IMR-90 (cell line): ENCODE data around the gene PLD2. TPM values are rescaled to one million over a fixed set of nuclear protein-coding genes. Genes with fewer than 3 reads are reported as not detected.

Source experiments
- ATAC-seq: fragments of 200-7000 bp; cut with Tn5 transposase; 2 replicates; pipeline ENCODE4 v1.9.1; 2020; ENCODE audit warnings: low read depth, mild to moderate bottlenecking, moderate library complexity
- BruUV-seq: library from RNA; stranded (reverse); fragments of 400-500 nt; replicated peaks from 2 replicates; lab custom pipeline; 2021; lab: Mats Ljungman, UMichigan
- CTCF ChIA-PET: fragments of 300-600 bp; formaldehyde crosslinking; extraction: SDS; loops from one replicate; lab custom pipeline; 2021; ENCODE audit warnings: antibody characterized with exemption; lab: Yijun Ruan, JAX
- POLR2A ChIA-PET: fragments of 300-600 bp; sonication (Branson Sonifier 250); formaldehyde crosslinking; loops from one replicate; lab custom pipeline; 2022; ENCODE audit warnings: antibody characterized with exemption; ENCODE audit not compliant: unreplicated experiment; lab: Charles Lee
- DNase-seq: peaks from one replicate; pipeline ENCODE4 v3.0.0; 2013
- H2AFZ ChIP-seq: replicated peaks from 2 replicates; pipeline ENCODE3; 2013; ENCODE audit warnings: low read length, mild to moderate bottlenecking; ENCODE audit not compliant: poor library complexity
- H2AK5ac ChIP-seq: 2 replicates; pipeline ENCODE4 v1.6.1; 2013; ENCODE audit warnings: low read depth, low read length, inconsistent platforms
- H2AK9ac ChIP-seq: replicated peaks from 2 replicates; pipeline ENCODE3; 2013; ENCODE audit warnings: mild to moderate bottlenecking, low read depth, low read length, moderate library complexity; ENCODE audit not compliant: poor library complexity
- H2BK120ac ChIP-seq: 2 replicates; pipeline ENCODE4 v1.6.1; 2013; ENCODE audit warnings: low read depth, low read length, inconsistent platforms
- H2BK15ac ChIP-seq: 3 replicates; pipeline ENCODE4 v1.6.1; 2013; ENCODE audit warnings: low read depth, low read length, inconsistent platforms
- H2BK20ac ChIP-seq: 2 replicates; pipeline ENCODE4 v1.6.1; 2013; ENCODE audit warnings: low read depth, mild to moderate bottlenecking, inconsistent platforms, low read length, moderate library complexity
- H2BK5ac ChIP-seq: 2 replicates; pipeline ENCODE4 v1.6.1; 2013; ENCODE audit warnings: mild to moderate bottlenecking, low read depth, low read length, inconsistent platforms; ENCODE audit not compliant: poor library complexity, severe bottlenecking
- H3K14ac ChIP-seq: replicated peaks from 2 replicates; pipeline ENCODE4 v1.6.1; 2013; ENCODE audit warnings: low read depth, low read length, inconsistent platforms
- H3K18ac ChIP-seq: 2 replicates; pipeline ENCODE4 v1.6.1; 2013; ENCODE audit warnings: low read depth, low read length, control low read depth
- H3K23ac ChIP-seq: 2 replicates; pipeline ENCODE4 v1.6.1; 2013; ENCODE audit warnings: low read depth, low read length, inconsistent platforms
- H3K27ac ChIP-seq: 2 replicates; pipeline ENCODE4 v1.5.1; 2013; ENCODE audit warnings: mild to moderate bottlenecking, control low read depth, low read length; ENCODE audit not compliant: insufficient read depth
- H3K27me3 ChIP-seq: 2 replicates; pipeline ENCODE4 v1.6.1; 2013; ENCODE audit warnings: low read length; ENCODE audit not compliant: control insufficient read depth, insufficient read depth
- H3K36me3 ChIP-seq: 2 replicates; pipeline ENCODE4 v1.6.1; 2013; ENCODE audit warnings: low read length, mixed read lengths; ENCODE audit not compliant: control insufficient read depth, insufficient read depth
- H3K4ac ChIP-seq: 2 replicates; pipeline ENCODE4 v1.6.1; 2013; ENCODE audit warnings: low read depth, low read length, inconsistent platforms
- H3K4me1 ChIP-seq: 2 replicates; pipeline ENCODE4 v1.6.1; 2013; ENCODE audit warnings: low read length, mixed read lengths; ENCODE audit not compliant: control insufficient read depth, insufficient read depth
- H3K4me2 ChIP-seq: 2 replicates; pipeline ENCODE4 v1.6.1; 2013; ENCODE audit warnings: low read depth, mild to moderate bottlenecking, control low read depth, low read length, moderate library complexity
- H3K4me3 ChIP-seq: 2 replicates; pipeline ENCODE4 v1.5.1; 2013; ENCODE audit warnings: low read depth, mild to moderate bottlenecking, control low read depth, low read length, moderate library complexity; ENCODE audit not compliant: insufficient read depth
- H3K56ac ChIP-seq: 2 replicates; pipeline ENCODE4 v1.6.1; 2013; ENCODE audit warnings: low read length, inconsistent platforms; ENCODE audit not compliant: insufficient read depth; ENCODE audit errors: extremely low read depth
- H3K79me1 ChIP-seq, 2 experiments: 2 replicates each; pipeline ENCODE4 v1.6.1; 2013; ENCODE audit warnings: low read length in 2 of 2, inconsistent platforms in 1 of 2, low read depth in 1 of 2
- H3K9ac ChIP-seq: 2 replicates; pipeline ENCODE4 v1.6.1; 2013; ENCODE audit warnings: low read depth, low read length, control low read depth
- H3K9me1 ChIP-seq: 2 replicates; pipeline ENCODE4 v1.6.1; 2013; ENCODE audit warnings: low read length, inconsistent platforms; ENCODE audit not compliant: insufficient read depth
- H3K9me3 ChIP-seq: 2 replicates; pipeline ENCODE4 v1.6.1; 2013; ENCODE audit warnings: low read length; ENCODE audit not compliant: control insufficient read depth, insufficient read depth
- H4K20me1 ChIP-seq: 2 replicates; pipeline ENCODE4 v1.6.1; 2013; ENCODE audit warnings: low read length, inconsistent platforms; ENCODE audit not compliant: insufficient read depth
- H4K5ac ChIP-seq: 2 replicates; pipeline ENCODE4 v1.6.1; 2013; ENCODE audit warnings: mild to moderate bottlenecking, low read depth, low read length, control low read depth
- H4K8ac ChIP-seq, 2 experiments: 2 replicates each; pipeline ENCODE4 v1.6.1; 2013; ENCODE audit warnings: low read depth in 2 of 2, low read length in 2 of 2, control low read depth in 1 of 2, inconsistent platforms in 1 of 2
- H4K91ac ChIP-seq: 2 replicates; pipeline ENCODE4 v1.6.1; 2013; ENCODE audit warnings: low read depth, low read length, inconsistent platforms; ENCODE audit not compliant: insufficient read depth
- BHLHE40 ChIP-seq: fragments of 150-350 bp; IDR thresholded peaks from 2 replicates; pipeline ENCODE4 v1.6.1; 2016; ENCODE audit warnings: mild to moderate bottlenecking, low read depth, low read length
- CEBPB ChIP-seq: IDR thresholded peaks from 2 replicates; pipeline ENCODE4 v1.6.1; 2012; ENCODE audit warnings: low read depth, low read length, improper control_type of control experiment
- CHD1 ChIP-seq: IDR thresholded peaks from 2 replicates; pipeline ENCODE4 v1.6.1; 2012; ENCODE audit warnings: low read depth, low read length, improper control_type of control experiment
- FOS ChIP-seq: fragments of 150-350 bp; IDR thresholded peaks from 2 replicates; pipeline ENCODE4 v1.6.1; 2016; ENCODE audit warnings: low read depth, low read length
- MAFK ChIP-seq: IDR thresholded peaks from 2 replicates; pipeline ENCODE4 v1.6.1; 2012; ENCODE audit warnings: low read depth, low read length, improper control_type of control experiment
- MAZ ChIP-seq: IDR thresholded peaks from 2 replicates; pipeline ENCODE4 v1.6.1; 2012; ENCODE audit warnings: low read depth, mild to moderate bottlenecking, low read length, improper control_type of control experiment, moderate library complexity, borderline replicate concordance
- MXI1 ChIP-seq: IDR thresholded peaks from 2 replicates; pipeline ENCODE4 v1.6.1; 2012; ENCODE audit warnings: low read depth, mild to moderate bottlenecking, low read length, moderate library complexity, borderline replicate concordance
- NFE2L2 ChIP-seq: fragments of 150-350 bp; IDR thresholded peaks from 2 replicates; pipeline ENCODE4 v1.6.1; 2016; ENCODE audit warnings: low read depth, mild to moderate bottlenecking, low read length
- POLR2A ChIP-seq: IDR thresholded peaks from 2 replicates; pipeline ENCODE4 v1.6.1; 2012; ENCODE audit warnings: mild to moderate bottlenecking, low read depth, low read length
- RAD21 ChIP-seq: IDR thresholded peaks from 2 replicates; pipeline ENCODE4 v1.6.1; 2012; ENCODE audit warnings: low read length, improper control_type of control experiment
- RCOR1 ChIP-seq: IDR thresholded peaks from 2 replicates; pipeline ENCODE4 v1.6.1; 2012; ENCODE audit warnings: mild to moderate bottlenecking, low read length, improper control_type of control experiment; ENCODE audit not compliant: insufficient replicate concordance
- RFX5 ChIP-seq: IDR thresholded peaks from 2 replicates; pipeline ENCODE4 v1.8.0; 2012; ENCODE audit warnings: low read depth, mild to moderate bottlenecking, low read length, moderate library complexity
- SMC3 ChIP-seq: fragments of 150-350 bp; IDR thresholded peaks from 2 replicates; pipeline ENCODE4 v1.6.1; 2016; ENCODE audit warnings: low read depth, mild to moderate bottlenecking, antibody characterized with exemption, low read length, moderate library complexity
- WGBS, 2 experiments: methylation state at CpG; one replicate each; pipeline versions ENCODE4 v1.1.5 to v1.1.7; 2013; ENCODE audit warnings: missing lambda C conversion rate in 2 of 2; ENCODE audit not compliant: insufficient read length in 1 of 2; ENCODE audit errors: extremely low coverage in 2 of 2; 5-methylcytosine and 5-hydroxymethylcytosine counted together
- dilution Hi-C: fragments of 300-500 bp; cut with HindIII; formaldehyde crosslinking; loops from one replicate; pipeline ENCODE4 v1.14.3; 2018; ENCODE audit warnings: low sequenced_read_pairs; ENCODE audit not compliant: unreplicated experiment
- in situ Hi-C: fragments of 300-500 bp; cut with MboI; formaldehyde crosslinking; loops from 3 replicates; pipeline ENCODE4 v1.14.3; 2019; ENCODE audit warnings: low sequenced_read_pairs, inconsistent platforms, mixed read lengths
- intact Hi-C: fragments of 100-400 bp; cut with micrococcal nuclease; formaldehyde crosslinking; loops from 2 replicates; pipeline ENCODE4 v1.10.0; 2022
- polyA plus RNA-seq, 3 experiments: library from polyadenylated mRNA; depleted of rRNA; stranded (reverse); fragments of >200 nt; gene quantifications; 2 replicates each; pipeline ENCODE4 v1.2.3, GENCODE V29; 2012; ENCODE audit warnings: low replicate concordance in 1 of 3
- total RNA-seq: library from RNA; depleted of rRNA; stranded (reverse); fragments of >200 nt; gene quantifications from 2 replicates; pipeline ENCODE4 v1.2.3, GENCODE V29; 2012
- TF ChIP-seq, protein P1 (sequence below): fragments of 150-350 bp; IDR thresholded peaks from 2 replicates; pipeline ENCODE4 v1.6.1; 2017; ENCODE audit warnings: mild to moderate bottlenecking, antibody characterized with exemption, low read length, low read depth
- TF ChIP-seq, protein P2 (sequence below): conservative IDR thresholded peaks from 2 replicates; pipeline ENCODE4 v1.5.1; 2012; ENCODE audit warnings: mild to moderate bottlenecking, low read depth, low read length, improper control_type of control experiment
- TF ChIP-seq, protein P3 (sequence below): fragments of 150-350 bp; IDR thresholded peaks from 2 replicates; pipeline ENCODE4 v1.6.1; 2016; ENCODE audit warnings: low read depth, mild to moderate bottlenecking, low read length, moderate library complexity, borderline replicate concordance

The PLD2 gene
- total and polyA plus RNA-seq, 2 of the 4 experiments (the other 2 are of a cell fraction), result 12.5 to 28.0 TPM

DNA sequence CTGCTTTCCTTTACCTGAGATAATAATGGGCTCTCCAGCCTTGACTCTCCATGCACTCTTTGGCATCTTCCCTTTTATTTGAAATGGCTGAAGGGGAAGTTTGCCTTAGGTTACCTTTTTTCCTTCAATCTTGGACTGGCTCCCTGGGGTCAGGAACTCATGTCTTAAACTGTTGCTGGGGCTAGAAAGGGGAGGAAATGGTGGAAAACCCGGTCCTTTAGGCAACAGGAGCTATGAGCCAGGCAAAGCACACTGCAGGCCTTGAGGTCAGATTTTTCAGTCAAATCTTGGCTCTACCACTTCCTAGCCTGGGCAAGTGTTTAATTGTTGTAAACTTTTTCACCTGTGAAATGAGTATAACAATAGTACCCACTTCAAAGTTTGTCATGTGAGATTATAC is 56.4 kb downstream of the PLD2 start:
- Histone ChIP-seq H3K9me1 (peaks cover 3% of the 10 kb centered on the region; the same call in 1 of the 2 replicates), H3K27ac (no peak overlapping the region), H2BK5ac (no peak overlapping the region), H4K91ac (no peak overlapping the region), H3K4me3 (no peak overlapping the region), H4K20me1 (peaks cover 29% of the 10 kb centered on the region), H3K14ac (no peak overlapping the region), H3K4me1 (peaks cover 3% of the 10 kb centered on the region; the same call in 1 of the 2 replicates), H2AK9ac (no peak overlapping the region), H2BK15ac (no peak overlapping the region), H2BK120ac (no peak overlapping the region), H3K18ac (no peak overlapping the region), H3K36me3 (peaks cover 3% of the 10 kb centered on the region; the same call in 1 of the 2 replicates), H3K27me3 (no peaks in the 10 kb centered on the region), H3K4me2 (no peak overlapping the region), H3K23ac (no peak overlapping the region), H3K9me3 (no peaks in the 10 kb centered on the region), H3K79me1 (peaks cover 3 to 42% of the 10 kb centered on the region in 2 experiments; a peak in 3 of 4 replicates), H2AK5ac (no peak overlapping the region), H3K56ac (no peak overlapping the region), H3K9ac (no peak overlapping the region), H4K8ac (no peak overlapping the region), H2BK20ac (no peak overlapping the region), H2AFZ (no peak overlapping the region), H3K4ac (no peak overlapping the region), H4K5ac (no peak overlapping the region)
- BruUV-seq, result no TSS peak
- DNase-seq (no peak), ATAC-seq (no peak)
- no CpG with 5 or more reads among the region's 1 CpG for WGBS, 2 experiments
- in situ Hi-C loops, result no loop called here
- POLR2A ChIA-PET, result no interaction called here
- dilution Hi-C loops, result no loop called here
- CTCF ChIA-PET, result no interaction called here
- intact Hi-C loops, result no loop called here
- TF ChIP-seq, protein P1, sequence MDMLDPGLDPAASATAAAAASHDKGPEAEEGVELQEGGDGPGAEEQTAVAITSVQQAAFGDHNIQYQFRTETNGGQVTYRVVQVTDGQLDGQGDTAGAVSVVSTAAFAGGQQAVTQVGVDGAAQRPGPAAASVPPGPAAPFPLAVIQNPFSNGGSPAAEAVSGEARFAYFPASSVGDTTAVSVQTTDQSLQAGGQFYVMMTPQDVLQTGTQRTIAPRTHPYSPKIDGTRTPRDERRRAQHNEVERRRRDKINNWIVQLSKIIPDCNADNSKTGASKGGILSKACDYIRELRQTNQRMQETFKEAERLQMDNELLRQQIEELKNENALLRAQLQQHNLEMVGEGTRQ, result no peak
- no peak for TF ChIP-seq CEBPB
- TF ChIP-seq, protein P2, sequence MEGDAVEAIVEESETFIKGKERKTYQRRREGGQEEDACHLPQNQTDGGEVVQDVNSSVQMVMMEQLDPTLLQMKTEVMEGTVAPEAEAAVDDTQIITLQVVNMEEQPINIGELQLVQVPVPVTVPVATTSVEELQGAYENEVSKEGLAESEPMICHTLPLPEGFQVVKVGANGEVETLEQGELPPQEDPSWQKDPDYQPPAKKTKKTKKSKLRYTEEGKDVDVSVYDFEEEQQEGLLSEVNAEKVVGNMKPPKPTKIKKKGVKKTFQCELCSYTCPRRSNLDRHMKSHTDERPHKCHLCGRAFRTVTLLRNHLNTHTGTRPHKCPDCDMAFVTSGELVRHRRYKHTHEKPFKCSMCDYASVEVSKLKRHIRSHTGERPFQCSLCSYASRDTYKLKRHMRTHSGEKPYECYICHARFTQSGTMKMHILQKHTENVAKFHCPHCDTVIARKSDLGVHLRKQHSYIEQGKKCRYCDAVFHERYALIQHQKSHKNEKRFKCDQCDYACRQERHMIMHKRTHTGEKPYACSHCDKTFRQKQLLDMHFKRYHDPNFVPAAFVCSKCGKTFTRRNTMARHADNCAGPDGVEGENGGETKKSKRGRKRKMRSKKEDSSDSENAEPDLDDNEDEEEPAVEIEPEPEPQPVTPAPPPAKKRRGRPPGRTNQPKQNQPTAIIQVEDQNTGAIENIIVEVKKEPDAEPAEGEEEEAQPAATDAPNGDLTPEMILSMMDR, result no peak
- TF ChIP-seq SMC3, result no peak
- no peak for TF ChIP-seq RCOR1
- TF ChIP-seq MXI1, result no peak
- no peak for TF ChIP-seq MAZ
- TF ChIP-seq RAD21, result no peak
- no peak for TF ChIP-seq RFX5
- TF ChIP-seq NFE2L2, result no peak
- no peak for TF ChIP-seq FOS
- TF ChIP-seq BHLHE40, result no peak
- TF ChIP-seq POLR2A, result no peak
- no peak for TF ChIP-seq CHD1
- TF ChIP-seq, protein P3, sequence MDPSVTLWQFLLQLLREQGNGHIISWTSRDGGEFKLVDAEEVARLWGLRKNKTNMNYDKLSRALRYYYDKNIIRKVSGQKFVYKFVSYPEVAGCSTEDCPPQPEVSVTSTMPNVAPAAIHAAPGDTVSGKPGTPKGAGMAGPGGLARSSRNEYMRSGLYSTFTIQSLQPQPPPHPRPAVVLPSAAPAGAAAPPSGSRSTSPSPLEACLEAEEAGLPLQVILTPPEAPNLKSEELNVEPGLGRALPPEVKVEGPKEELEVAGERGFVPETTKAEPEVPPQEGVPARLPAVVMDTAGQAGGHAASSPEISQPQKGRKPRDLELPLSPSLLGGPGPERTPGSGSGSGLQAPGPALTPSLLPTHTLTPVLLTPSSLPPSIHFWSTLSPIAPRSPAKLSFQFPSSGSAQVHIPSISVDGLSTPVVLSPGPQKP, result no peak
- TF ChIP-seq MAFK, result no peak
